Nucleus accumbens (tissue), 56 donors: ENCODE measurements around the gene MAGI1.
"Not testable (repeated sequence)": the region's sequence is repeated elsewhere in the genome, so short reads cannot be mapped to it uniquely, and the experiment has no call there.

Source experiments
- DNase-seq, 56 donors: peaks; one replicate each; lab custom pipeline; 2025; lab: John Stamatoyannopoulos, UW

The MAGI1 gene

DNA sequence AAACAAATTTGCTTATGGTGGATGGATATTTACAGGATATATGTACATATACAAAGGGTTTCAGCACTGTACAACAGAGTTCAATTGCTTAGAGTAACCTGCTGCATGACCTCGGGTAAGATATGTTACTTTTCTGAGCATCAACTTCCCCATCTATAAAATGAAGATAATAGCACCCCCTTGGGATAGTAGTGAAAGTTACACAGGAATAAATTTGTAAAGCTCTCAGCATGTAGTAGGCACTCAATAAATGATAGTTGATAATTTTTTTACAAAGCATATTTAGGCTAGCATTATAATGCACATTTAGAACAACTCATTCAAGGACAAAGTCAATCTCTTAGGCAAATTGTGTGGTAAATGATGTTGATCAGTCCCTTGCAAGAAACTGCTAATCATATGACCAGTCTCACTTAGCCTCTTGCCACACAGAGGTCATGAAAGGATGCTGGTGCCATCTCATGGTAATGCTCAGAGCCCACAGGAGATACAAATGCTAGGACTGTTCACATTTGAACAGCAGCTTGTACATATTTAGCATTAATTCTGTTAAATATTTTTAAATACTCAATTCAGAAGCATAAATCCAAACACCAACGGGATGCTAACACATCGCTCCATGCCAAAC is 123.9 kb downstream of the MAGI1 start:
- no peak for DNase-seq

- DNase-seq, result peak in 8 of 56 donors; percentile 1 to 32 (median 6)
Observed at GRCh38 chr3:65914032-65914739, 124.5 kb downstream of the MAGI1 start.

DNA sequence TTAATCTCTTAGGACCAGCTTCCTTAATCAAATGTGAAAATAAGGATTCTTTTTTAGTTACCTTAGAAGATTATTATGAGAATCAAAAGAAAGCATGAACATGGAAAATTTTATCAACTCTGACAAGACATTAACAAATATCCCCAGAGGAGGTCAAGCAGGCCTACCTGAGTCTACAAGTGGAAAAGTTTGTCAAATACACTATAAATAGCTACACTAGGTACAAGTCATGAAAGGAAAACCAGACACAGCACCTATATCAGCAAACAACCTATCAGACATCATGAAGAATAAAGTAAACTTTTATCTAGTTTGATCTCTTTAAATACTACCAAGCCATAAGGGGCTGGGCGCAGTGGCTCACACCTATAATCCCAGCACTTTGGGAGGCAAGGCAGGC is 126.1 kb downstream of the MAGI1 start:
- DNase-seq, result no peak

- DNase-seq, result no peak
Observed at GRCh38 chr3:65908588-65908987, 130.1 kb downstream of the MAGI1 start.

GRCh38 chr3:65907232-65908130 is 131.2 kb downstream of the MAGI1 start:
- DNase-seq, result no peak

DNA sequence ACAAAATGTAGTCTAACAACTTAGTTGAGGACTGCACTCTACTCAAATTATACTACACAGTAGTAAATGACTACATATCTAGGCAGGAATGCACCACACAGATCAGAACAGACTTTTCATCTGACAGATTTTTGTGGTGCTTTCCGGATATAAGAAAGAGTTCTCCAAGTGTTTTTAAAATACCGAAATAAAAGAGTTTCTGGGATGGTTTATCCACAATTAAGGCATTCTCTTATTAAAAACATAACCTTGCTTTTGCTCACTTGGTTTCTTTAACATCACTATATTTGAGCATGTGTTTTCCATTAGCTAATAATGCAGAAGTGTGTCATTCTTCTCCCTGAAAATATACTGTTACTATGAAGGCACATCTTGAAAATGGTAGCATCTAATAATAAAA is 132.9 kb downstream of the MAGI1 start:
- no peak for DNase-seq

DNA sequence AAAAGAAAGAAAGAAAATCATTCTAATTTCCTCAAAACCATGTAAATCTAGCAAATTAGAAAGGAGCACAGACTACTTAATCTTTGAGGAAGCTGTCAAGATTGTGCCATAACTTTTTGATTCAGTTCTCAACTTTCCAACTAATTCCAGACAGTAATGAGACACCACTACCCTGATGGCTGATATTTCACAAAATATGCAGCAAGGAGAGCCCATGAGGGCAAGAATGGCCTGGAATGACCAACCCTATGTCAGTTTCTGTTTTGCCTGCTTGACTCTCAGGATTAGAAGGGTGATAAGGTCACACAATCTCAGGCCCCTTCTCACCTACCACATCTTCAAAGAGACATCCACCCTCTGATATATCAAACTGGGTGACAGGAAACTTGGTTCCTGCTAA is 134.7 kb downstream of the MAGI1 start:
- DNase-seq, result no peak

- DNase-seq, result peak in 4 of 56 donors; percentile 1 to 7 (median 2)
Observed at GRCh38 chr3:65902304-65902793, 136.4 kb downstream of the MAGI1 start.

GRCh38 chr3:65901226-65901625 is 137.5 kb downstream of the MAGI1 start:
- DNase-seq, result no peak

DNA sequence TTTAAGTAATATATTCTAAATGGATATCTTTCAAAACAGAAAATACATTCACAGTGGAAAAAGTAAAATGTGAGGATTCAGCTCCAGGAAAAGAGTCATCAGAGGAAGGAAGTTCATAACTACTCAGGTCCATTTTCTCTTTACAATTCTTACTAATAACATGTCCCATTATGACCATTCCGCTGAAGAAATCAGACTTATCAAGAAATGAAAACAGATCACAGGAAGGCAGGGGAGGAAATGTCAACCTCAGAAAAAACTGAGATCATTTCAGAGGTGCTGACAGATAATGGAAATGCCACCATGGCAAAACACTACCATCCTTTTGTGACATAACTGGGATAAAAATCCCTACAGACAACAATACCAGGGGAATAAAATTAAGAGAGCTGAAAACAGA is 139.5 kb downstream of the MAGI1 start:
- no peak for DNase-seq

DNA sequence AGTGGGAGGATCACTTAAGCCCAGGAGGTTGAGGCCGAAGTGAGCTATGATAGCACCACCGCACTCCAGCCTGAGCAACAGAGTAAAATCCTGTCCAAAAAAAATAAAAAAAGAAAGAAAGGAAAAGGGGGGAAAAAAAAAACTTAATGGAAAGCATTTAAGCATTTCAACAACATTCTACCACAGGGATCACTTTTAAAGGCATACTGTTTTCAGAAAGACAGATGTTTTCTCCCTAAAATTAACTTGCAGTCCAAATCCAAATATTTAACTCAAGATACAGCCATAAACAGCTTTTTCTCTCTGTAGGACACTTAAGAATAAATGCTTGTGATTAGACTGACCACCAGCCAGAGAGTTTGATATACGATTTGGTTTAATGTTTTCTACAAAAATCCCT is 141.0 kb downstream of the MAGI1 start:
- no peak for DNase-seq

- DNase-seq, result no peak
Observed at GRCh38 chr3:65896321-65896720, 142.4 kb downstream of the MAGI1 start.

DNA sequence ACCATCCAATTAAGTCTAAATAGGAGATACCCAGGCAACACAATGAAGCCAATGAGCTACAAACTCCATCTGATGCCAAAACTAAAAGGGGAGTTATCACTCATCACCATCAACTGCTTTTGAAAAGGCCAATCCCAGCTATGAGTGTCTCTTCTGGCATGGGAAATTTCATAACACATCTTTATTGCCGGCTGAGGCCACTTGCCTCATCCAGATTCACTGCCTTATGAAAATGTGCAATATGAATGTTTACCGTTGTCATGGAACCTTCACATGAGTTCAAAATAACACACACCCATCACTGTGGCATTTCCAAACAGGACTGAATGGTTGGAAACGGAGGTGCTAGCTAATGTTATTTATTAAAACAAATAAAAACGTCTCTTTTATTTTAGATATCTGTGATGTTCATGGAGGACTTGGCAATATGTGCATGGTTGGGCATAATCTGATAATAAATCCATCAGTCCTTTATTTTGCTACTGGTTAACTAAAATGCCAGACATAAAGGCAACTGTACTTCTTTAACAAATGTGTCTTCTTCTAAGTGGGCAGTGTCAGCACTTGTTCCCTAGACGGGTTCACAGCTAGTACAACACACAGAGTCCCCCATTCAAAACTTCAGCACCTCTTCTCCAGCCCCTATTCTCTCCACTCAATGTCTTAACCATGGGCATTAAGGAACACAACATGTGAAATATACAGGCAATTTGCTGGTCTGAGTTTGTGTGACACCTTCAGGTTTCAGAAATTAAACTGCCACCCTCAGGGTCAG is 143.9 kb downstream of the MAGI1 start:
- no peak for DNase-seq

DNA sequence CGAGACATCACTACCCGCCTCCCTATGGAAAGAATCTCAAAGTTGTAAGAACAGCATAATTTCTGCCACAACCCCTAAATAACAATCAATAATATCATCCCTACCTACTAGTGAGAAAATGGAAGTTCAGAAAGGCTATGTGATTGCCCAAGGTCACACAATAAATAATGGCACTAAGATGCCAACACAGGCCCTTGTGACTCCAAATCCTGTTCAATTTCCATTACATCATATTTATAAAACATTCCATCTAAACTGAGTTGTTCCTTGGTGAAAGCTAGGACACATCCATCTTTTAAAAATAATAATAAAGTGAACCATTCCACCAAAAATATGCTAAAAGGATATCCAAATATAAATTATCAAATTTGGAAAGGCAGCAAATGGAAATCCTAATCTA is 144.6 kb downstream of the MAGI1 start:
- no peak for DNase-seq

GRCh38 chr3:65893631-65894030 is 145.1 kb downstream of the MAGI1 start:
- DNase-seq, result no peak

DNA sequence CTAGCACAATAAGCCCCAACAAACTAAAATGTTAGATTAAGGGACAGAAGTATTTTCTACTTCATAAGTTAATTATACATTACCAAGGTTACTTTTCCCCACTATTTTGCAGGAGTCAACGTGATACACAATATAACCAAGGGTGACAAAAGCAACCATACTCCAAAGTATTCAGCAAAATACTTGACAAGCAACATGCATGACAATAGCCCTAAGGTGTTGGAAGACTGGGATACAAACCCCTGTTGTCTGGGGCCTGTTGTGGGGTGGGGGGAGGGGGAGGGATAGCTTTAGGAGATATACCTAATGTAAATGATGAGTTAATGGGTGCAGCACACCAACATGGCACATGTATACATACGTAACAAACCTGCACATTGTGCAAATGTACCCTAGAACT is 147.2 kb downstream of the MAGI1 start:
- not testable (repeated sequence) for DNase-seq

DNA sequence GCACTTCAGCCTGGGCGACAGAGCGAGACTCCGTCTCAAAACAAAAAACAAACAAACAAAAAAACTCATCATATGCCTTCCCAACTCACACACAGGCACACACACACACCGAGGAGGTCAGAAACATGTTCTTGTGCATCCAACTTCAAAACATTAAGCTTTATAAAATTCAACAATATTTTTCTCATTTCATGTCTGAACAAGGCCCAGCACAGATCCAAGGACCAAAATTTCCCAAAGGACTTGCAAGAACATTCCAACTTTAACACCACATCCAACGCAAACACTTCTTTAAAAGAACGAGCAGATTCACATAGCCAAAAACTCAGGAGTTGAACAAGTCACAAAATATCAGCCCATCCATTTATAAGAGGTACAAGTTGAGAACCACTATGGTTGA is 148.4 kb downstream of the MAGI1 start:
- no peak for DNase-seq

GRCh38 chr3:65889707-65890099 is 149.0 kb downstream of the MAGI1 start:
- no peak for DNase-seq

- DNase-seq, result no peak
Observed at GRCh38 chr3:65888980-65889706, 149.6 kb downstream of the MAGI1 start.

- no peak for DNase-seq
Observed at GRCh38 chr3:65888196-65888595, 150.5 kb downstream of the MAGI1 start.
